ENCODE data around the gene ARSI.
A peak's percentile ranks its signal among the peaks of the same experiment; 100 is the strongest.

The ARSI gene

GRCh38 chr5:150302301-150303069, at the start of gene ARSI:
ARSI (minus strand) TSS chr5:150302905; CDS start chr5:150302373, 532 bp downstream.
- DNase-seq (ENCODE audit: low spot score) = peak; percentile 86

- peak; percentile 89 for DNase-seq (ENCODE audit: low spot score)
Observed at GRCh38 chr5:150350524-150351344, 48.0 kb upstream of the ARSI start.

GRCh38 chr5:150349681-150350275, 47.1 kb upstream of the ARSI start:
- DNase-seq (ENCODE audit: low spot score) = no peak

GRCh38 chr5:150347451-150347850, 44.7 kb upstream of the ARSI start:
- no peak for DNase-seq (ENCODE audit: low spot score)

- no peak for DNase-seq (ENCODE audit: low spot score)
Observed at GRCh38 chr5:150347003-150347402, 44.3 kb upstream of the ARSI start.

GRCh38 chr5:150346592-150346991, 43.9 kb upstream of the ARSI start:
- DNase-seq (ENCODE audit: low spot score) = no peak

- no peak for DNase-seq (ENCODE audit: low spot score)
Observed at GRCh38 chr5:150345716-150346115, 43.0 kb upstream of the ARSI start.

GRCh38 chr5:150343994-150344631, 41.4 kb upstream of the ARSI start:
- DNase-seq (ENCODE audit: low spot score) = no peak

- DNase-seq (ENCODE audit: low spot score) = no peak
Observed at GRCh38 chr5:150342583-150342982, 39.9 kb upstream of the ARSI start.

GRCh38 chr5:150341989-150342388, 39.3 kb upstream of the ARSI start:
- no peak for DNase-seq (ENCODE audit: low spot score)

- DNase-seq (ENCODE audit: low spot score) = no peak
Observed at GRCh38 chr5:150341331-150341730, 38.6 kb upstream of the ARSI start.

- no peak for DNase-seq (ENCODE audit: low spot score)
Observed at GRCh38 chr5:150340614-150341255, 38.0 kb upstream of the ARSI start.

- DNase-seq (ENCODE audit: low spot score) = no peak
Observed at GRCh38 chr5:150339841-150340240, 37.1 kb upstream of the ARSI start.

GRCh38 chr5:150339165-150339564, 36.5 kb upstream of the ARSI start:
- no peak for DNase-seq (ENCODE audit: low spot score)

- no peak for DNase-seq (ENCODE audit: low spot score)
Observed at GRCh38 chr5:150338546-150338945, 35.8 kb upstream of the ARSI start.

GRCh38 chr5:150335778-150336177, 33.1 kb upstream of the ARSI start:
- DNase-seq (ENCODE audit: low spot score) = no peak

GRCh38 chr5:150333400-150333799, 30.7 kb upstream of the ARSI start:
- no peak for DNase-seq (ENCODE audit: low spot score)

- DNase-seq (ENCODE audit: low spot score) = peak; percentile 42
Observed at GRCh38 chr5:150329881-150330876, 27.5 kb upstream of the ARSI start.

GRCh38 chr5:150329038-150329437, 26.3 kb upstream of the ARSI start:
- DNase-seq (ENCODE audit: low spot score) = no peak

GRCh38 chr5:150328515-150328914, 25.8 kb upstream of the ARSI start:
- DNase-seq (ENCODE audit: low spot score) = no peak

- DNase-seq (ENCODE audit: low spot score) = no peak
Observed at GRCh38 chr5:150327139-150327538, 24.4 kb upstream of the ARSI start.
